Mucosa of stomach (tissue), 1 donor: ENCODE results near the gene GPATCH4.
"Not testable (repeated sequence)": the region's sequence is repeated elsewhere in the genome, so short reads cannot be mapped to it uniquely, and the experiment has no call there.

ENCODE experiments used
- H3K27me3 ChIP-seq: one replicate; pipeline ENCODE4 v1.7.0; 2013; ENCODE audit warnings: mild to moderate bottlenecking, low read length; ENCODE audit not compliant: control insufficient read depth, insufficient read depth
- H3K36me3 ChIP-seq: one replicate; pipeline ENCODE4 v1.7.0; 2013; ENCODE audit warnings: low read length; ENCODE audit not compliant: control insufficient read depth, insufficient read depth
- H3K4me1 ChIP-seq: one replicate; pipeline ENCODE4 v1.7.0; 2013; ENCODE audit warnings: mild to moderate bottlenecking, low read length; ENCODE audit not compliant: control insufficient read depth, insufficient read depth
- H3K4me3 ChIP-seq: one replicate; pipeline ENCODE4 v1.7.0; 2013; ENCODE audit warnings: low read length
- H3K9ac ChIP-seq: one replicate; pipeline ENCODE4 v1.7.0; 2013; ENCODE audit warnings: mild to moderate bottlenecking, low read length, moderate library complexity
- H3K9me3 ChIP-seq: one replicate; pipeline ENCODE4 v1.7.0; 2013; ENCODE audit warnings: mild to moderate bottlenecking, low read length, moderate library complexity; ENCODE audit not compliant: control insufficient read depth
- donor health status: Pancreatic carcinoma.

Gene GPATCH4

GRCh38 chr1:156623946-156624813, 22.9 kb upstream of the GPATCH4 start:
- Histone ChIP-seq H3K9ac (no peak overlapping the region), H3K4me3 (no peak overlapping the region), H3K27me3 (peaks cover 78% of the 10 kb centered on the region), H3K4me1 (peaks cover 20% of the 10 kb centered on the region), H3K36me3 (no peaks in the 10 kb centered on the region), H3K9me3 (no peaks in the 10 kb centered on the region)

GRCh38 chr1:156622581-156623297, 21.5 kb upstream of the GPATCH4 start:
- H3K27me3 ChIP-seq, result peaks cover 79% of the 10 kb centered on the region
- H3K9me3 ChIP-seq, result no peaks in the 10 kb centered on the region
- H3K4me1 ChIP-seq, result peaks cover 20% of the 10 kb centered on the region
- no peak overlapping the region for H3K4me3 ChIP-seq
- H3K36me3 ChIP-seq, result no peaks in the 10 kb centered on the region
- no peak overlapping the region for H3K9ac ChIP-seq

GRCh38 chr1:156619582-156619955, 18.3 kb upstream of the GPATCH4 start:
- no peak overlapping the region for H3K9ac ChIP-seq
- peaks cover 19% of the 10 kb centered on the region for H3K4me1 ChIP-seq

GRCh38 chr1:156618853-156619581, 17.7 kb upstream of the GPATCH4 start, which contains the start of gene HAPLN2:
Gene HAPLN2, plus strand, starts transcription at chr1:156619415. Its CDS starts 4,076 bp downstream, at chr1:156623491.
- peaks cover 46% of the 10 kb centered on the region for H3K27me3 ChIP-seq
- H3K36me3 ChIP-seq, result no peaks in the 10 kb centered on the region
- no peak within 1 kb of the TSS for H3K4me3 ChIP-seq
- no peak within 1 kb of the TSS for H3K9ac ChIP-seq
- no peaks in the 10 kb centered on the region for H3K9me3 ChIP-seq
- peaks cover 13% of the 10 kb centered on the region for H3K4me1 ChIP-seq

More at GRCh38 chr1:156619582-156619955, 18.3 kb upstream of the GPATCH4 start:
- no peak overlapping the region for H3K4me3 ChIP-seq
- H3K36me3 ChIP-seq, result no peaks in the 10 kb centered on the region
- no peaks in the 10 kb centered on the region for H3K9me3 ChIP-seq
- peaks cover 52% of the 10 kb centered on the region for H3K27me3 ChIP-seq

GRCh38 chr1:156616463-156616862, 15.2 kb upstream of the GPATCH4 start:
- Histone ChIP-seq H3K36me3 (no peaks in the 10 kb centered on the region), H3K9me3 (no peaks in the 10 kb centered on the region), H3K4me1 (peaks cover 8% of the 10 kb centered on the region), H3K27me3 (peaks cover 31% of the 10 kb centered on the region), H3K9ac (no peak overlapping the region), H3K4me3 (no peak overlapping the region)

GRCh38 chr1:156615946-156616345, 14.7 kb upstream of the GPATCH4 start:
- H3K9ac ChIP-seq, result no peak overlapping the region
- H3K4me1 ChIP-seq, result peaks cover 8% of the 10 kb centered on the region
- no peaks in the 10 kb centered on the region for H3K36me3 ChIP-seq
- no peaks in the 10 kb centered on the region for H3K9me3 ChIP-seq
- H3K27me3 ChIP-seq, result peaks cover 25% of the 10 kb centered on the region
- no peak overlapping the region for H3K4me3 ChIP-seq

- H3K27me3 ChIP-seq, result peaks cover 7% of the 10 kb centered on the region
- peaks cover 8% of the 10 kb centered on the region for H3K4me1 ChIP-seq
- H3K9me3 ChIP-seq, result no peaks in the 10 kb centered on the region
- H3K36me3 ChIP-seq, result no peaks in the 10 kb centered on the region
- H3K9ac ChIP-seq, result no peak overlapping the region
- H3K4me3 ChIP-seq, result no peak overlapping the region
Observed at GRCh38 chr1:156612666-156613065, 11.4 kb upstream of the GPATCH4 start.

GRCh38 chr1:156610072-156610471, 8.8 kb upstream of the GPATCH4 start:
- H3K9ac ChIP-seq, result not testable (repeated sequence)

GRCh38 chr1:156608981-156609380, 7.7 kb upstream of the GPATCH4 start:
- Histone ChIP-seq H3K27me3 (peaks cover 5% of the 10 kb centered on the region), H3K9ac (no peak overlapping the region), H3K4me3 (no peak overlapping the region), H3K9me3 (no peaks in the 10 kb centered on the region), H3K36me3 (no peaks in the 10 kb centered on the region), H3K4me1 (no peaks in the 10 kb centered on the region)

More at GRCh38 chr1:156610072-156610471, 8.8 kb upstream of the GPATCH4 start:
- not testable (repeated sequence) for H3K36me3 ChIP-seq, H3K4me3 ChIP-seq, H3K4me1 ChIP-seq, H3K9me3 ChIP-seq, H3K27me3 ChIP-seq

- Histone ChIP-seq H3K36me3 (no peaks in the 10 kb centered on the region), H3K4me3 (no peak overlapping the region), H3K27me3 (peaks cover 5% of the 10 kb centered on the region), H3K9me3 (no peaks in the 10 kb centered on the region), H3K9ac (no peak overlapping the region), H3K4me1 (no peaks in the 10 kb centered on the region)
Observed at GRCh38 chr1:156608036-156608674, 6.9 kb upstream of the GPATCH4 start.

- H3K9ac ChIP-seq, H3K4me3 ChIP-seq, H3K36me3 ChIP-seq, H3K27me3 ChIP-seq, H3K4me1 ChIP-seq, H3K9me3 ChIP-seq: not testable (repeated sequence)
Observed at GRCh38 chr1:156607344-156607743, 6.1 kb upstream of the GPATCH4 start.
